ENCODE results near the gene NOC4L.

DNA sequence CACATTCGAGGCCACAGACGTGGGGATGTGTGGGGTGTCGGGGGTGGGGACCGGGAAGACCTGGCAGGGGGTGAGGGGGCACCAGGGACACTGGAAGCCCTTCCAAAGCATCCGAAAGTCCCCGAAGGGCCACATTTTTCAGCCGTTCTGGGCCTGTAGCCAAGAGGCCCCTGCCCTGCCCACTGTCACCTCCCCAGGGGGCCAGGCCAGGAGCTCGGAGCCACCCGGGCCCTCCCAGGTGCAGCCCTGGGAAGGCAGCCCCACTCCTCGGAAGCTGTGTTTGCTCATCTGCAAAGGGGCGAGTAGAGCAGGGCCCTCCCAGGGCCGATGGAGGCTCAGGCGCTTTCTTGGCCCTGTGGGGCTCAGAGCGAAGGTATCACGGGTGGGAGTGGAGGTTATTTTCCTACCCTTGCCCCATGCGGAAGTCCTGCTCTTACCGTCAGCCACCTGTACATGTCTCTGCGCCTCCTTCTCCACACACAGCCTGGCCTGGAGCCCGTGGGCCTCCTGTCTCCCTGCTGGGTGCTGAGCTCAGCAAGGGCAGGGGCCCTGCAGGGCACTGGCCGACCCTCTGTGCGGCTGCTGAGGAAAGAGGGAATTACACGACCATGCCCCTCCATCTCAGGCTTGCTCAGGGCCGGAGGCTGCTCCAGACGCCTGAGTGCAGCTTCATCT lies 27.2 kb downstream of the NOC4L start:
- no peak for TF ChIP-seq TAF1 (IDR thresholded peaks at IDR 0.05; ENCODE audit: low read depth)
- TF ChIP-seq, protein P1, sequence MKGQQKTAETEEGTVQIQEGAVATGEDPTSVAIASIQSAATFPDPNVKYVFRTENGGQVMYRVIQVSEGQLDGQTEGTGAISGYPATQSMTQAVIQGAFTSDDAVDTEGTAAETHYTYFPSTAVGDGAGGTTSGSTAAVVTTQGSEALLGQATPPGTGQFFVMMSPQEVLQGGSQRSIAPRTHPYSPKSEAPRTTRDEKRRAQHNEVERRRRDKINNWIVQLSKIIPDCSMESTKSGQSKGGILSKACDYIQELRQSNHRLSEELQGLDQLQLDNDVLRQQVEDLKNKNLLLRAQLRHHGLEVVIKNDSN (IDR thresholded peaks at IDR 0.05) = no peak
- TF ChIP-seq EP300 (IDR thresholded peaks at IDR 0.05; ENCODE audit: borderline replicate concordance) = no peak
- TF ChIP-seq, protein P2, sequence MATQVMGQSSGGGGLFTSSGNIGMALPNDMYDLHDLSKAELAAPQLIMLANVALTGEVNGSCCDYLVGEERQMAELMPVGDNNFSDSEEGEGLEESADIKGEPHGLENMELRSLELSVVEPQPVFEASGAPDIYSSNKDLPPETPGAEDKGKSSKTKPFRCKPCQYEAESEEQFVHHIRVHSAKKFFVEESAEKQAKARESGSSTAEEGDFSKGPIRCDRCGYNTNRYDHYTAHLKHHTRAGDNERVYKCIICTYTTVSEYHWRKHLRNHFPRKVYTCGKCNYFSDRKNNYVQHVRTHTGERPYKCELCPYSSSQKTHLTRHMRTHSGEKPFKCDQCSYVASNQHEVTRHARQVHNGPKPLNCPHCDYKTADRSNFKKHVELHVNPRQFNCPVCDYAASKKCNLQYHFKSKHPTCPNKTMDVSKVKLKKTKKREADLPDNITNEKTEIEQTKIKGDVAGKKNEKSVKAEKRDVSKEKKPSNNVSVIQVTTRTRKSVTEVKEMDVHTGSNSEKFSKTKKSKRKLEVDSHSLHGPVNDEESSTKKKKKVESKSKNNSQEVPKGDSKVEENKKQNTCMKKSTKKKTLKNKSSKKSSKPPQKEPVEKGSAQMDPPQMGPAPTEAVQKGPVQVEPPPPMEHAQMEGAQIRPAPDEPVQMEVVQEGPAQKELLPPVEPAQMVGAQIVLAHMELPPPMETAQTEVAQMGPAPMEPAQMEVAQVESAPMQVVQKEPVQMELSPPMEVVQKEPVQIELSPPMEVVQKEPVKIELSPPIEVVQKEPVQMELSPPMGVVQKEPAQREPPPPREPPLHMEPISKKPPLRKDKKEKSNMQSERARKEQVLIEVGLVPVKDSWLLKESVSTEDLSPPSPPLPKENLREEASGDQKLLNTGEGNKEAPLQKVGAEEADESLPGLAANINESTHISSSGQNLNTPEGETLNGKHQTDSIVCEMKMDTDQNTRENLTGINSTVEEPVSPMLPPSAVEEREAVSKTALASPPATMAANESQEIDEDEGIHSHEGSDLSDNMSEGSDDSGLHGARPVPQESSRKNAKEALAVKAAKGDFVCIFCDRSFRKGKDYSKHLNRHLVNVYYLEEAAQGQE (IDR thresholded peaks at IDR 0.05; ENCODE audit: low read depth) = no peak
- no peak for TF ChIP-seq RAD21 (IDR thresholded peaks at IDR 0.05; ENCODE audit: low read depth)
- no peak for TF ChIP-seq CREB1 (IDR thresholded peaks at IDR 0.05; ENCODE audit: low read depth)
- TF ChIP-seq TCF12 (IDR thresholded peaks at IDR 0.05; ENCODE audit: low read depth) = no peak
- TF ChIP-seq, protein P3, sequence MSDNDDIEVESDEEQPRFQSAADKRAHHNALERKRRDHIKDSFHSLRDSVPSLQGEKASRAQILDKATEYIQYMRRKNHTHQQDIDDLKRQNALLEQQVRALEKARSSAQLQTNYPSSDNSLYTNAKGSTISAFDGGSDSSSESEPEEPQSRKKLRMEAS (IDR thresholded peaks at IDR 0.05) = no peak

All from Ishikawa (cell line).